Measurements from ENCODE around the gene KRTAP5-2.
"Not testable (repeated sequence)": the region's sequence is repeated elsewhere in the genome, so short reads cannot be mapped to it uniquely, and the experiment has no call there.

The KRTAP5-2 gene

DNA sequence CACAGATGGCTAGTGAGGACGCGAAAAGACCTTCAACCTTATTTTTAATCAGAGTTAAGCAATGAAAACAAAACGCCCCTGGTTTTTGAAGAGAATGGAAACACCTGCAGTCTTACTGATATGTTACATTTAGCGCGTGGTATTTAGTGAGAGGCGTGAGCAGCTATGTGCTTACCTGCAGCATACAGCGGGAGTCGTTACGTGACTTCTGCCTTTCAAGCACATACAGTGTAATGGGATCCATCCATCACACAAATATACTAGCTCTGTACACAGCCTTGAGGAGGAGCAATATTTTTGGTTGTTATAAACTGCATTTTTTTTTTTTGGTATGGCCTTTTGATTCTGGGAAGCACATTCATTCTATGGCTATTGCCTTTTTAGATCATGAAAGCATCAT is 5.5 kb downstream of the KRTAP5-2 start:
- TF ChIP-seq, protein P1, sequence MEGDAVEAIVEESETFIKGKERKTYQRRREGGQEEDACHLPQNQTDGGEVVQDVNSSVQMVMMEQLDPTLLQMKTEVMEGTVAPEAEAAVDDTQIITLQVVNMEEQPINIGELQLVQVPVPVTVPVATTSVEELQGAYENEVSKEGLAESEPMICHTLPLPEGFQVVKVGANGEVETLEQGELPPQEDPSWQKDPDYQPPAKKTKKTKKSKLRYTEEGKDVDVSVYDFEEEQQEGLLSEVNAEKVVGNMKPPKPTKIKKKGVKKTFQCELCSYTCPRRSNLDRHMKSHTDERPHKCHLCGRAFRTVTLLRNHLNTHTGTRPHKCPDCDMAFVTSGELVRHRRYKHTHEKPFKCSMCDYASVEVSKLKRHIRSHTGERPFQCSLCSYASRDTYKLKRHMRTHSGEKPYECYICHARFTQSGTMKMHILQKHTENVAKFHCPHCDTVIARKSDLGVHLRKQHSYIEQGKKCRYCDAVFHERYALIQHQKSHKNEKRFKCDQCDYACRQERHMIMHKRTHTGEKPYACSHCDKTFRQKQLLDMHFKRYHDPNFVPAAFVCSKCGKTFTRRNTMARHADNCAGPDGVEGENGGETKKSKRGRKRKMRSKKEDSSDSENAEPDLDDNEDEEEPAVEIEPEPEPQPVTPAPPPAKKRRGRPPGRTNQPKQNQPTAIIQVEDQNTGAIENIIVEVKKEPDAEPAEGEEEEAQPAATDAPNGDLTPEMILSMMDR (IDR thresholded peaks at IDR 0.05; ENCODE audit: low read depth, low read length), result no peak
- H3K4me3 ChIP-seq (replicated peaks in 1 of 2; ENCODE audit: low read depth in 2 of 2, low read length in 2 of 2), result no peak overlapping the region
- no peak for DNase-seq (ENCODE audit: low read depth in 2 of 2)

DNA sequence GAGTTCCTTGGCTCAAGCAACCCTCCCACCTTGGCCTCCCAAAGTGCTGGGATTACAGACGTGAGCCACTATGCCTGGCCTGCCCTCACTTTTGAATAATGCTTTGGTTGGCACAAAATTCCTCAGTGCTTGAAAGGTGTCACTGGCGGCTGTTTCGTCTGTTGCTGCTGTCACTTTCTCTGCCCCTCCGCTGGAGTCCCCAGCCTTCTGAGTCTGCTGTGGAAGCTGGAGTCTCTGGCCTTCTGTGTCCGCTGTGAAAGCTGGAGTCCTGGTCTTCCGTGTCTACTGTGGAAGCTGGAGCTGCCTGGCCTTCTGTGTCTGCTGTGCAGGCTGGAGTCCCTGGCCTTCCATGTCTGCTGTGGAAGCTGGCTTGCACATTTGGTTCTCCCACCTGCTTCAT is 8.1 kb downstream of the KRTAP5-2 start:
- no peak for DNase-seq (ENCODE audit: low read depth in 2 of 2)
- TF ChIP-seq, protein P1 (IDR thresholded peaks at IDR 0.05; ENCODE audit: low read depth, low read length), result no peak
- no peak overlapping the region for H3K4me3 ChIP-seq (replicated peaks in 1 of 2; ENCODE audit: low read depth in 2 of 2, low read length in 2 of 2)

GRCh38 chr11:1589191-1589963 is 8.7 kb downstream of the KRTAP5-2 start:
- not testable (repeated sequence) for H3K4me3 ChIP-seq (replicated peaks in 1 of 2; ENCODE audit: low read depth in 2 of 2, low read length in 2 of 2)
- peak in 1 of 2 donors; percentile 41 for DNase-seq (ENCODE audit: low read depth in 2 of 2)

GRCh38 chr11:1586699-1587098 is 11.4 kb downstream of the KRTAP5-2 start:
- no peak overlapping the region for H3K4me3 ChIP-seq (replicated peaks in 1 of 2; ENCODE audit: low read depth in 2 of 2, low read length in 2 of 2)
- TF ChIP-seq, protein P1 (IDR thresholded peaks at IDR 0.05; ENCODE audit: low read depth, low read length), result no peak
- DNase-seq (ENCODE audit: low read depth in 2 of 2), result no peak

DNA sequence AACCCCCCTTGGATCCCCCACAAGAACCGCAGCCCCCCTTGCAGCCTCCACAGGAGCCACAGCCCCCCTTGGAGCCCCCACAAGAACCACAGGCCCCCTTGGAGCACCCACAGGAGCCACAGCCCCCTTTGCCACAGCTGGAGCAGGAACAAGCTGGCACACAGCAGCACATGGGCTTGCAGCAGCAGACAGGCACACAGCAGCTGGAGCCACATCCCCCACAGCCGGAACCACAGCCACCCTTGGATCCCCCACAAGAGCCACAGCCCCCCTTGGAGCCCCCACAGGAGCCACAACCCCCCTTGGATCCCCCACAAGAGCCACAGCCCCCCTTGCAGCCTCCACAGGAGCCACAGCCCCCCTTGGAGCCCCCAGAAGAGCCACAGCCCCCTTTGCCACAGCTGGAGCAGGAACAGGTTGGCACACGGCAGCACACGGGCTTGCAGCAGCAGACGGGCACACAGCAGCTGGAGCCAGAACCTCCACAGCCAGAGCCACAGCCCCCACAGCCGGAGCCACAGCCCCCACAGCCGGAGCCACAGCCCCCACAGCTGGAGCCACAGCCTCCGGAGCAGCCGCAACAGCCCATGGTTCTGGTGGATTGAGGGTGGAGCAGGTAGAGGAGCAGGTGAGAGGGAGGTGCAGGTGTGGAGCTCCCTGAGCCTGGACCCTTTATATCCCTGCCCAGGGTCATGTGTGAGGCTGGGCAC is 13.3 kb downstream of the KRTAP5-2 start, which contains the start of gene KRTAP5-1:
Gene KRTAP5-1 (minus strand): TSS at position 623 of the 710 bp plus-strand sequence. CDS start 34 bp downstream, at position 589.
- not testable (repeated sequence) for DNase-seq (ENCODE audit: low read depth in 2 of 2)

GRCh38 chr11:1582909-1583308 is 15.2 kb downstream of the KRTAP5-2 start:
- DNase-seq (ENCODE audit: low read depth in 2 of 2); H3K4me3 ChIP-seq (replicated peaks in 1 of 2; ENCODE audit: low read depth in 2 of 2, low read length in 2 of 2): not testable (repeated sequence)

More for the DNA sequence above, 13.3 kb downstream of the KRTAP5-2 start, which contains the start of gene KRTAP5-1:
- not testable (repeated sequence) for H3K4me3 ChIP-seq (replicated peaks in 1 of 2; ENCODE audit: low read depth in 2 of 2, low read length in 2 of 2)

DNA sequence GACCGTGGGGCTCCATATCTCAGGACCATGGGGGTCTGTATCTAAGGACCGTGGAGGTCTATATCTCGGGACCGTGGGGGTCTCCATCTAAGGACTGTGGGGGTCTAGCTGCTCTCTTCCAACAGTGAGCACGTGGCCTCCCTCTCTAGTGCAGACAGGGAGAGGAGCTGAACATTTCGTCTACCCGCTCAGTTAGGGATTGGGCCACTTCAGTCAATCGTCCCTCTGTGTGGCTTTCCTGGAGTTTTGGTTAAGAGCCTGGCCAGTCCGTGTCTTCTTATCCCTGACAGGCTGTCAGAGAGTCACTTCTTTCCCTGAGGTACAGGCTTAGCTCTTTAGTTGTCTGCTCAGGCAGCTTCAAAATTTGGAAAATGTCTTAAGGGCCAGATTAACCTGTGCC is 16.1 kb downstream of the KRTAP5-2 start:
- TF ChIP-seq, protein P1 (IDR thresholded peaks at IDR 0.05; ENCODE audit: low read depth, low read length), result no peak
- no peak for DNase-seq (ENCODE audit: low read depth in 2 of 2)
- no peak overlapping the region for H3K4me3 ChIP-seq (replicated peaks in 1 of 2; ENCODE audit: low read depth in 2 of 2, low read length in 2 of 2)

GRCh38 chr11:1576825-1577224 is 21.3 kb downstream of the KRTAP5-2 start:
- TF ChIP-seq, protein P1 (IDR thresholded peaks at IDR 0.05; ENCODE audit: low read depth, low read length), result no peak

GRCh38 chr11:1575756-1576155 is 22.3 kb downstream of the KRTAP5-2 start:
- DNase-seq (ENCODE audit: low read depth in 2 of 2); H3K4me3 ChIP-seq (replicated peaks in 1 of 2; ENCODE audit: low read depth in 2 of 2, low read length in 2 of 2): not testable (repeated sequence)

More at GRCh38 chr11:1576825-1577224, 21.3 kb downstream of the KRTAP5-2 start:
- no peak overlapping the region for H3K4me3 ChIP-seq (replicated peaks in 1 of 2; ENCODE audit: low read depth in 2 of 2, low read length in 2 of 2)
- DNase-seq (ENCODE audit: low read depth in 2 of 2), result no peak
